CD14-positive monocyte (primary cell): ENCODE measurements around the gene GUCA1C. TPM values are rescaled to one million over a fixed set of nuclear protein-coding genes. Genes with fewer than 3 reads are reported as not detected.

ENCODE experiments used
- DNase-seq, 3 donors: peaks; one replicate each; pipeline ENCODE4 v3.0.0-alpha.2; 2011 to 2022
- H2AFZ ChIP-seq: 2 replicates; pipeline ENCODE4 v1.6.0; 2012; ENCODE audit warnings: mild to moderate bottlenecking, low read depth, low read length, inconsistent platforms; ENCODE audit not compliant: insufficient read depth, poor library complexity, severe bottlenecking
- H3K27ac ChIP-seq, 2 donors: 1 replicate in 1 of 2; 2 replicates in 1 of 2; pipeline ENCODE4 v1.5.1; 2012 to 2013; ENCODE audit warnings: low read length in 2 of 2, control low read depth in 1 of 2, inconsistent platforms in 1 of 2, low read depth in 1 of 2, mild to moderate bottlenecking in 1 of 2
- H3K27me3 ChIP-seq, 2 donors: one replicate each; pipeline versions ENCODE4 v1.6.0 to v1.6.1; 2011 to 2013; ENCODE audit warnings: low read length in 2 of 2; ENCODE audit not compliant: control insufficient read depth in 2 of 2, insufficient read depth in 2 of 2
- H3K36me3 ChIP-seq, 2 donors: replicated peaks in 1 of 2; 1 replicate in 1 of 2; 2 replicates in 1 of 2; pipeline versions ENCODE4 v1.5.1 to v1.6.1; 2012 to 2013; ENCODE audit warnings: low read length in 2 of 2, control low read depth in 1 of 2, inconsistent platforms in 1 of 2, mild to moderate bottlenecking in 1 of 2; ENCODE audit not compliant: insufficient read depth in 2 of 2, control insufficient read depth in 1 of 2
- H3K4me1 ChIP-seq, 2 donors: 1 replicate in 1 of 2; 2 replicates in 1 of 2; pipeline versions ENCODE4 v1.5.1 to v1.6.1; 2012 to 2013; ENCODE audit warnings: low read length in 2 of 2, control low read depth in 1 of 2, inconsistent platforms in 1 of 2, mild to moderate bottlenecking in 1 of 2, moderate library complexity in 1 of 2; ENCODE audit not compliant: insufficient read depth in 2 of 2, control insufficient read depth in 1 of 2
- H3K4me2 ChIP-seq: replicated peaks from 2 replicates; pipeline ENCODE3; 2012; ENCODE audit warnings: low read length, moderate library complexity, mild to moderate bottlenecking; ENCODE audit not compliant: poor library complexity, severe bottlenecking; ENCODE audit errors: extremely low read depth
- H3K4me3 ChIP-seq, 3 experiments: fragments of 200-600 bp in 1 of 3; sonication (generic) in 1 of 3; replicated peaks in 1 of 3; 1 replicate in 2 of 3; 2 replicates in 1 of 3; pipeline ENCODE4 v1.5.1; 2011 to 2013; ENCODE audit warnings: low read length in 3 of 3, mild to moderate bottlenecking in 3 of 3, control low read depth in 2 of 3, low read depth in 2 of 3, inconsistent platforms in 1 of 3, moderate library complexity in 1 of 3
- H3K79me2 ChIP-seq: 2 replicates; pipeline ENCODE4 v1.6.0; 2012; ENCODE audit warnings: mild to moderate bottlenecking, control low read depth, inconsistent platforms, low read length, moderate library complexity; ENCODE audit not compliant: insufficient read depth
- H3K9ac ChIP-seq: 2 replicates; pipeline ENCODE4 v1.6.0; 2017; ENCODE audit warnings: low read length, mild to moderate bottlenecking; ENCODE audit not compliant: insufficient read depth, poor library complexity, severe bottlenecking
- H3K9me3 ChIP-seq, 2 donors: replicated peaks in 1 of 2; 1 replicate in 1 of 2; 2 replicates in 1 of 2; pipeline versions ENCODE4 v1.5.1 to v1.6.1; 2012 to 2013; ENCODE audit warnings: low read length in 2 of 2, control low read depth in 1 of 2; ENCODE audit not compliant: control insufficient read depth in 1 of 2, insufficient read depth in 1 of 2
- H4K20me1 ChIP-seq: 2 replicates; pipeline ENCODE4 v1.6.0; 2012; ENCODE audit warnings: mild to moderate bottlenecking, low read length, control low read depth, moderate library complexity; ENCODE audit not compliant: insufficient read depth
- H3K27ac Mint-ChIP-seq, 7 donors: one replicate each; pipeline ENCODE4 v1.8.0; 2020; ENCODE audit warnings: mild to moderate bottlenecking in 7 of 7, mixed read lengths in 7 of 7, moderate library complexity in 6 of 7, inconsistent platforms in 2 of 7
- H3K27me3 Mint-ChIP-seq, 3 donors: one replicate each; pipeline ENCODE4 v1.8.0; 2021 to 2022; ENCODE audit warnings: low read depth in 3 of 3, mild to moderate bottlenecking in 3 of 3, mixed read lengths in 3 of 3, moderate library complexity in 3 of 3, inconsistent platforms in 1 of 3
- H3K36me3 Mint-ChIP-seq, 2 donors: one replicate each; pipeline ENCODE4 v1.8.0; 2020; ENCODE audit warnings: mixed read lengths in 2 of 2, inconsistent platforms in 1 of 2, mild to moderate bottlenecking in 1 of 2
- H3K4me1 Mint-ChIP-seq: one replicate; pipeline ENCODE4 v1.8.0; 2020; ENCODE audit warnings: mild to moderate bottlenecking, mixed read lengths
- H3K4me3 Mint-ChIP-seq, 2 donors: one replicate each; pipeline ENCODE4 v1.8.0; 2020; ENCODE audit warnings: mild to moderate bottlenecking in 2 of 2, mixed read lengths in 2 of 2, moderate library complexity in 1 of 2
- H3K9me3 Mint-ChIP-seq, 7 donors: one replicate each; pipeline ENCODE4 v1.8.0; 2020 to 2022; ENCODE audit warnings: mixed read lengths in 7 of 7, mild to moderate bottlenecking in 6 of 7, moderate library complexity in 6 of 7, inconsistent platforms in 2 of 7
- CTCF ChIP-seq: fragments of 200-600 bp; IDR thresholded peaks from one replicate; pipeline ENCODE4 v1.8.0; 2022; ENCODE audit warnings: antibody characterized with exemption, mild to moderate bottlenecking
- WGBS: methylation state at CpG from one replicate; pipeline ENCODE4 v1.1.5; 2013; ENCODE audit warnings: missing lambda C conversion rate; ENCODE audit not compliant: insufficient coverage; 5-methylcytosine and 5-hydroxymethylcytosine counted together
- intact Hi-C, 2 donors: fragments of 100-400 bp; cut with micrococcal nuclease; formaldehyde crosslinking; loops; one replicate each; pipeline versions ENCODE4 v1.15.0 to v1.15.1; 2023
- polyA minus RNA-seq: library from RNA; depleted of rRNA, polyadenylated mRNA; stranded (reverse); fragments of >200 nt; gene quantifications from 2 replicates; pipeline ENCODE4 v1.2.3, GENCODE V29; 2012
- polyA plus RNA-seq, 3 donors: library from polyadenylated mRNA; depleted of rRNA in 1 of 3; unstranded in 2 of 3; stranded (reverse) in 1 of 3; fragments of 300-500 nt in 2 of 3; fragments of >200 nt in 1 of 3; fragmentation: Illumina TruSeq in 2 of 3; gene quantifications; 1 replicate in 2 of 3; 2 replicates in 1 of 3; pipeline ENCODE4 v1.2.3, GENCODE V29; 2012 to 2021
- total RNA-seq, 12 experiments: library from RNA in 1 of 12; stranded (reverse) in 1 of 12; fragments of 120-200 nt in 1 of 12; gene quantifications; one replicate each; pipeline ENCODE4 v1.2.4 and lab custom pipeline; 2013 to 2026; ENCODE audit warnings: mixed read lengths in 6 of 12, inconsistent platforms in 1 of 12

Gene GUCA1C
- total RNA-seq (2013): not detected
- polyA plus RNA-seq: not detected
- not detected in 2 replicates for polyA minus RNA-seq
- total RNA-seq (lab: John Stamatoyannopoulos, UW): 0 to 0.46 (median 0) reads per million in 11 experiments

GRCh38 chr3:108953700-108954099, at the start of gene GUCA1C:
Gene GUCA1C (minus strand): TSS chr3:108953879. CDS start chr3:108953762, 117 bp downstream.
- Mint-ChIP-seq H3K36me3 (no peaks in the 10 kb centered on the region), H3K9me3 (peaks cover 0 to 4% (median 0%) of the 10 kb centered on the region in 7 donors), H3K27me3 (peaks cover 0 to 4% (median 3%) of the 10 kb centered on the region in 3 donors), H3K27ac (no peak within 1 kb of the TSS), H3K4me1 (no peaks in the 10 kb centered on the region), H3K4me3 (no peak within 1 kb of the TSS)
- H3K27ac ChIP-seq: no peak within 1 kb of the TSS
- H3K4me3 ChIP-seq: no peak within 1 kb of the TSS
- no peaks in the 10 kb centered on the region for H3K79me2 ChIP-seq
- intact Hi-C loops: no loop called here
- H2AFZ ChIP-seq: no peak within 1 kb of the TSS
- H3K9ac ChIP-seq: no peak within 1 kb of the TSS
- DNase-seq: no peak
- WGBS: no CpG with 5 or more reads among the region's 1 CpG
- H4K20me1 ChIP-seq: no peaks in the 10 kb centered on the region
- H3K36me3 ChIP-seq: no peaks in the 10 kb centered on the region
- H3K27me3 ChIP-seq: no peaks in the 10 kb centered on the region
- no peak within 1 kb of the TSS for H3K4me2 ChIP-seq
- no peaks in the 10 kb centered on the region for H3K9me3 ChIP-seq
- TF ChIP-seq CTCF: no peak
- H3K4me1 ChIP-seq: no peaks in the 10 kb centered on the region

GRCh38 chr3:108998436-108998835, 44.8 kb upstream of the GUCA1C start:
- Histone ChIP-seq H3K4me2 (no peak overlapping the region), H3K36me3 (no peaks in the 10 kb centered on the region), H3K9ac (no peak overlapping the region), H3K79me2 (no peaks in the 10 kb centered on the region), H3K27ac (no peak overlapping the region), H2AFZ (no peak overlapping the region), H3K27me3 (no peaks in the 10 kb centered on the region), H3K4me3 (no peak overlapping the region), H4K20me1 (no peaks in the 10 kb centered on the region), H3K4me1 (no peaks in the 10 kb centered on the region), H3K9me3 (no peaks in the 10 kb centered on the region)
- no peak for TF ChIP-seq CTCF
- no peak overlapping the region for H3K4me3 Mint-ChIP-seq
- no peaks in the 10 kb centered on the region for H3K36me3 Mint-ChIP-seq
- no peak for DNase-seq
- no CpG with 5 or more reads among the region's 3 CpGs for whole genome bisulfite sequencing
- H3K27me3 Mint-ChIP-seq: peaks cover 0 to 2% (median 0%) of the 10 kb centered on the region in 3 donors
- peaks cover 0 to 6% (median 0%) of the 10 kb centered on the region in 7 donors for H3K9me3 Mint-ChIP-seq
- no peak overlapping the region for H3K27ac Mint-ChIP-seq
- intact Hi-C loops: no loop called here
- no peaks in the 10 kb centered on the region for H3K4me1 Mint-ChIP-seq
